ENCODE measurements around the gene UBXN11. TPM values are rescaled to one million over a fixed set of nuclear protein-coding genes. Genes with fewer than 3 reads are reported as not detected.

UBXN11 gene
- polyA plus RNA-seq, 2 of the 4 experiments (the other 2 are of a cell fraction), result 7.6 to 10.8 TPM

DNA sequence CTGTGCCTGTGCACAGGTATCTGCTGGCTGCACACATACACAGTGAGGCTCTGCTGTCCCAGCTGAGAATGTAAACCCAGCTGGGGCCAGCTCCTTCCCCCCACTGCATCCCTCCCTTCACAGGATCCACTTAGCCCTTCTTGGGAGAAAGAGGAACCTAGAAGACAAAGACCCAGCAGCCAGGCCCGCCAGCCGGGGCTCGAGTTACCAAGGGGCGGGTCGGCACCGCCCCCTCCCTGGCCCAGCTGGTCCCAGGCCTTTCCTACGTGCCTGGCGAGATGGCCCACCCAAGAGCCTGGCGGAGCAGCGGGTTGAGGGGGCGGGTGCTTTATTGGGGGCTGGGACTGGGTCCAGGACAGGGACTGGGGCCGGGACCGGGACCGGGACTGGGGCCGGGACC lies 24.5 kb downstream of the UBXN11 start (continued):
- TF ChIP-seq, protein P1, sequence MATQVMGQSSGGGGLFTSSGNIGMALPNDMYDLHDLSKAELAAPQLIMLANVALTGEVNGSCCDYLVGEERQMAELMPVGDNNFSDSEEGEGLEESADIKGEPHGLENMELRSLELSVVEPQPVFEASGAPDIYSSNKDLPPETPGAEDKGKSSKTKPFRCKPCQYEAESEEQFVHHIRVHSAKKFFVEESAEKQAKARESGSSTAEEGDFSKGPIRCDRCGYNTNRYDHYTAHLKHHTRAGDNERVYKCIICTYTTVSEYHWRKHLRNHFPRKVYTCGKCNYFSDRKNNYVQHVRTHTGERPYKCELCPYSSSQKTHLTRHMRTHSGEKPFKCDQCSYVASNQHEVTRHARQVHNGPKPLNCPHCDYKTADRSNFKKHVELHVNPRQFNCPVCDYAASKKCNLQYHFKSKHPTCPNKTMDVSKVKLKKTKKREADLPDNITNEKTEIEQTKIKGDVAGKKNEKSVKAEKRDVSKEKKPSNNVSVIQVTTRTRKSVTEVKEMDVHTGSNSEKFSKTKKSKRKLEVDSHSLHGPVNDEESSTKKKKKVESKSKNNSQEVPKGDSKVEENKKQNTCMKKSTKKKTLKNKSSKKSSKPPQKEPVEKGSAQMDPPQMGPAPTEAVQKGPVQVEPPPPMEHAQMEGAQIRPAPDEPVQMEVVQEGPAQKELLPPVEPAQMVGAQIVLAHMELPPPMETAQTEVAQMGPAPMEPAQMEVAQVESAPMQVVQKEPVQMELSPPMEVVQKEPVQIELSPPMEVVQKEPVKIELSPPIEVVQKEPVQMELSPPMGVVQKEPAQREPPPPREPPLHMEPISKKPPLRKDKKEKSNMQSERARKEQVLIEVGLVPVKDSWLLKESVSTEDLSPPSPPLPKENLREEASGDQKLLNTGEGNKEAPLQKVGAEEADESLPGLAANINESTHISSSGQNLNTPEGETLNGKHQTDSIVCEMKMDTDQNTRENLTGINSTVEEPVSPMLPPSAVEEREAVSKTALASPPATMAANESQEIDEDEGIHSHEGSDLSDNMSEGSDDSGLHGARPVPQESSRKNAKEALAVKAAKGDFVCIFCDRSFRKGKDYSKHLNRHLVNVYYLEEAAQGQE (IDR thresholded peaks at IDR 0.05), result no peak
- TF ChIP-seq NPAS2 (CRISPR knock-in tag; IDR thresholded peaks at IDR 0.05; ENCODE audit: borderline replicate concordance), result no peak
- TF ChIP-seq CHD4 (IDR thresholded peaks at IDR 0.05; ENCODE audit: borderline replicate concordance), result no peak
- TF ChIP-seq CBX8 (IDR thresholded peaks at IDR 0.05), result no peak
- TF ChIP-seq, protein P2, sequence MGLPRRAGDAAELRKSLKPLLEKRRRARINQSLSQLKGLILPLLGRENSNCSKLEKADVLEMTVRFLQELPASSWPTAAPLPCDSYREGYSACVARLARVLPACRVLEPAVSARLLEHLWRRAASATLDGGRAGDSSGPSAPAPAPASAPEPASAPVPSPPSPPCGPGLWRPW (IDR thresholded peaks at IDR 0.05), result no peak
- TF ChIP-seq NR3C1 (IDR thresholded peaks at IDR 0.05), result no peak
- no peak for TF ChIP-seq JUN (IDR thresholded peaks at IDR 0.05)

DNA sequence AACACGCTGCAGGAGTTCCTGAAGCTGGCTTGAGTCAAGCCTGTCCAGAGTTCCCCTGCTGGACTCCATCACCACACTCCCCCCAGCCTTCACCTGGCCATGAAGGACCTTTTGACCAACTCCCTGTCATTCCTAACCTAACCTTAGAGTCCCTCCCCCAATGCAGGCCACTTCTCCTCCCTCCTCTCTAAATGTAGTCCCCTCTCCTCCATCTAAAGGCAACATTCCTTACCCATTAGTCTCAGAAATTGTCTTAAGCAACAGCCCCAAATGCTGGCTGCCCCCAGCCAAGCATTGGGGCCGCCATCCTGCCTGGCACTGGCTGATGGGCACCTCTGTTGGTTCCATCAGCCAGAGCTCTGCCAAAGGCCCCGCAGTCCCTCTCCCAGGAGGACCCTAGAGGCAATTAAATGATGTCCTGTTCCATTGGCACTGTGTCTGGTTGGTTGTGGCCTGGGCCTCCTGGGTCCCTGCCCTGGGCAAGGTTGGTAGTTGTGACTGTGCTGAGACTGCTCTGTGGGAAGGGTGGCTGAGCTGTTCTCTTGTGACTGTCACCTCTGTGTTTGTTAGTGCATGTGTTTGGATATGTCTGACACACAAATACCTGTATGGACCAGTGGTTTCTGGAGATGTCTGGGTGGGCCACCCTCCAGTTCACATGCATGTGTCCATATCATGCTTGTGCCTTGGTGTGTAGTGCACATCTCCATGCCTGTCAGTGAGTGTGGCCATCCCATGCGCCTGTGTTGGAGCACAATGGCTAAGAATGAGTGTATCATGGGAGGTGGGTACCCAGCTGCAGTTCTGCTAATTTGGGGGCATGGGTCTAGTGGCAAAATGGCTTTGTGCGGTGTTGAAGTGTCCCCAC lies 25.1 kb downstream of the UBXN11 start:
- no peak for TF ChIP-seq NPAS2 (CRISPR knock-in tag; IDR thresholded peaks at IDR 0.05; ENCODE audit: borderline replicate concordance)
- TF ChIP-seq EHMT2 (IDR thresholded peaks at IDR 0.05; ENCODE audit: low read depth), result no peak
- no peak for TF ChIP-seq RCOR1 (IDR thresholded peaks at IDR 0.05; ENCODE audit: low read depth, low read length)
- TF ChIP-seq ZC3H11A (IDR thresholded peaks at IDR 0.05), result no peak
- no peak for TF ChIP-seq RFX5 (IDR thresholded peaks at IDR 0.05)
- TF ChIP-seq, protein P3, sequence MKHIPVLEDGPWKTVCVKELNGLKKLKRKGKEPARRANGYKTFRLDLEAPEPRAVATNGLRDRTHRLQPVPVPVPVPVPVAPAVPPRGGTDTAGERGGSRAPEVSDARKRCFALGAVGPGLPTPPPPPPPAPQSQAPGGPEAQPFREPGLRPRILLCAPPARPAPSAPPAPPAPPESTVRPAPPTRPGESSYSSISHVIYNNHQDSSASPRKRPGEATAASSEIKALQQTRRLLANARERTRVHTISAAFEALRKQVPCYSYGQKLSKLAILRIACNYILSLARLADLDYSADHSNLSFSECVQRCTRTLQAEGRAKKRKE (CRISPR knock-in tag; IDR thresholded peaks at IDR 0.05; ENCODE audit: low read depth), result no peak
- TF ChIP-seq TFCP2L1 (CRISPR knock-in tag; IDR thresholded peaks at IDR 0.05), result no peak
- TF ChIP-seq, protein P4, sequence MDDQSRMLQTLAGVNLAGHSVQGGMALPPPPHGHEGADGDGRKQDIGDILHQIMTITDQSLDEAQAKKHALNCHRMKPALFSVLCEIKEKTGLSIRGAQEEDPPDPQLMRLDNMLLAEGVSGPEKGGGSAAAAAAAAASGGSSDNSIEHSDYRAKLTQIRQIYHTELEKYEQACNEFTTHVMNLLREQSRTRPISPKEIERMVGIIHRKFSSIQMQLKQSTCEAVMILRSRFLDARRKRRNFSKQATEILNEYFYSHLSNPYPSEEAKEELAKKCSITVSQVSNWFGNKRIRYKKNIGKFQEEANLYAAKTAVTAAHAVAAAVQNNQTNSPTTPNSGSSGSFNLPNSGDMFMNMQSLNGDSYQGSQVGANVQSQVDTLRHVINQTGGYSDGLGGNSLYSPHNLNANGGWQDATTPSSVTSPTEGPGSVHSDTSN (IDR thresholded peaks at IDR 0.05), result no peak
- TF ChIP-seq CBX8 (IDR thresholded peaks at IDR 0.05), result no peak
- no peak for TF ChIP-seq ESRRA (IDR thresholded peaks at IDR 0.05; ENCODE audit: borderline replicate concordance, low read length)
- no peak for TF ChIP-seq JUN (IDR thresholded peaks at IDR 0.05)
- TF ChIP-seq, protein P1 (IDR thresholded peaks at IDR 0.05), result no peak
- Histone ChIP-seq H3K4me2 (peak overlapping the region; percentile 83), H3K27ac (peak overlapping the region in 1 of 2 experiments; percentile 99; a peak in 3 of 6 replicates), H3K9me3 (no peaks in the 10 kb centered on the region), H3K4me3 (peak overlapping the region; percentile 98; the same call in 2 of the 3 replicates), H3K4me1 (peaks cover 45% of the 10 kb centered on the region)
- ATAC-seq, result no peak
- no peak for DNase-seq (ENCODE audit: low read depth in 1 of 2, low spot score in 1 of 2)
- 92% methylated on average over 2 of the region's 5 CpGs for whole genome bisulfite sequencing (ENCODE audit: missing lambda C conversion rate)
- no peak for FAIRE-seq
- ChIA-PET POLR2A (no interaction called here), CTCF (interaction anchor here (0.5 to 2.4 kb wide), 7 partner anchors 18 to 136 kb away, joined by 3 to 9 read pairs (median 5); partner anchors contain the start of gene CEP85)
